Tibial artery (tissue), 4 donors: Measurements from ENCODE around the gene EXOC6B.

ENCODE experiments used
- DNase-seq, 2 donors: peaks; one replicate each; pipeline ENCODE4 v3.0.0-alpha.2; 2019
- H3K27ac ChIP-seq, 2 donors: fragments of 200-600 bp; sonication (generic) in 1 of 2; 1 replicate in 1 of 2; 2 replicates in 1 of 2; pipeline ENCODE4 v1.5.1; 2018 to 2019; ENCODE audit warnings: mild to moderate bottlenecking in 1 of 2
- H3K27me3 ChIP-seq, 2 donors: fragments of 200-600 bp; sonication (generic) in 1 of 2; one replicate each; pipeline versions ENCODE4 v1.5.1 to v1.6.0; 2016 to 2019
- H3K36me3 ChIP-seq, 3 donors: fragments of 200-600 bp; sonication (generic) in 2 of 3; one replicate each; pipeline ENCODE4 v1.5.1; 2016 to 2019; ENCODE audit warnings: mild to moderate bottlenecking in 2 of 3
- H3K4me1 ChIP-seq, 4 donors: fragments of 200-600 bp; sonication (generic) in 2 of 4; 1 replicate in 3 of 4; 2 replicates in 1 of 4; pipeline ENCODE4 v1.5.1; 2016 to 2019
- H3K4me3 ChIP-seq, 2 donors: fragments of 200-600 bp; sonication (generic) in 1 of 2; 1 replicate in 1 of 2; 2 replicates in 1 of 2; pipeline ENCODE4 v1.5.1; 2018 to 2019; ENCODE audit warnings: mild to moderate bottlenecking in 2 of 2
- H3K9me3 ChIP-seq, 3 donors: fragments of 200-600 bp; sonication (generic) in 1 of 3; one replicate each; pipeline ENCODE4 v1.5.1; 2016 to 2019
- CTCF ChIP-seq, 2 experiments: fragments of 200-600 bp in 1 of 2; fragments of 450-650 bp in 1 of 2; IDR thresholded peaks; one replicate each; pipeline ENCODE4 v1.5.1; 2017 to 2019; ENCODE audit warnings: antibody characterized with exemption in 2 of 2, mild to moderate bottlenecking in 1 of 2, moderate library complexity in 1 of 2
- intact Hi-C: fragments of 100-400 bp; cut with DNase I; formaldehyde crosslinking; loops from one replicate; pipeline ENCODE4 v1.15.0; 2023; ENCODE audit warnings: low total_unique reads

EXOC6B gene

GRCh38 chr2:72638600-72639211, 187.1 kb downstream of the EXOC6B start:
- Histone ChIP-seq H3K27me3 (no peaks in the 10 kb centered on the region), H3K27ac (no peak overlapping the region), H3K4me1 (no peaks in the 10 kb centered on the region), H3K4me3 (no peak overlapping the region), H3K36me3 (no peaks in the 10 kb centered on the region), H3K9me3 (no peaks in the 10 kb centered on the region)
- TF ChIP-seq CTCF (IDR thresholded peaks at IDR 0.05): no peak
- no peak for DNase-seq
- intact Hi-C loops: no loop called here

GRCh38 chr2:72636210-72636609, 189.6 kb downstream of the EXOC6B start:
- H3K36me3 ChIP-seq: no peaks in the 10 kb centered on the region
- no peaks in the 10 kb centered on the region for H3K9me3 ChIP-seq
- H3K4me3 ChIP-seq: no peak overlapping the region
- no peak for TF ChIP-seq CTCF (IDR thresholded peaks at IDR 0.05)
- intact Hi-C loops: no loop called here
- no peak for DNase-seq
- H3K27ac ChIP-seq: no peak overlapping the region
- no peaks in the 10 kb centered on the region for H3K4me1 ChIP-seq
- H3K27me3 ChIP-seq: no peaks in the 10 kb centered on the region

- H3K27ac ChIP-seq: no peak overlapping the region
- H3K27me3 ChIP-seq: no peaks in the 10 kb centered on the region
- DNase-seq: no peak
- peaks cover 0 to 13% (median 0%) of the 10 kb centered on the region in 4 donors for H3K4me1 ChIP-seq
- no peak for TF ChIP-seq CTCF (IDR thresholded peaks at IDR 0.05)
- H3K9me3 ChIP-seq: no peaks in the 10 kb centered on the region
- intact Hi-C loops: no loop called here
- no peak overlapping the region for H3K4me3 ChIP-seq
- H3K36me3 ChIP-seq: no peaks in the 10 kb centered on the region
Observed at GRCh38 chr2:72630767-72631166, 195.1 kb downstream of the EXOC6B start.

- no peaks in the 10 kb centered on the region for H3K36me3 ChIP-seq
- no peak for DNase-seq
- intact Hi-C loops: no loop called here
- no peaks in the 10 kb centered on the region for H3K9me3 ChIP-seq
- no peak for TF ChIP-seq CTCF (IDR thresholded peaks at IDR 0.05)
- H3K4me1 ChIP-seq: peaks cover 0 to 13% (median 0%) of the 10 kb centered on the region in 4 donors
- no peaks in the 10 kb centered on the region for H3K27me3 ChIP-seq
- no peak overlapping the region for H3K4me3 ChIP-seq
- no peak overlapping the region for H3K27ac ChIP-seq
Observed at GRCh38 chr2:72629062-72629461, 196.8 kb downstream of the EXOC6B start.

- H3K9me3 ChIP-seq: no peaks in the 10 kb centered on the region
- intact Hi-C loops: no loop called here
- H3K4me1 ChIP-seq: peaks cover 0 to 13% (median 0%) of the 10 kb centered on the region in 4 donors
- no peaks in the 10 kb centered on the region for H3K36me3 ChIP-seq
- no peak overlapping the region for H3K27ac ChIP-seq
- DNase-seq: no peak
- TF ChIP-seq CTCF (IDR thresholded peaks at IDR 0.05): no peak
- H3K4me3 ChIP-seq: no peak overlapping the region
- H3K27me3 ChIP-seq: no peaks in the 10 kb centered on the region
Observed at GRCh38 chr2:72627083-72627482, 198.8 kb downstream of the EXOC6B start.

GRCh38 chr2:72625366-72625765, 200.5 kb downstream of the EXOC6B start:
- intact Hi-C loops: no loop called here
- no peaks in the 10 kb centered on the region for H3K36me3 ChIP-seq
- DNase-seq: no peak
- H3K27ac ChIP-seq: no peak overlapping the region
- no peaks in the 10 kb centered on the region for H3K9me3 ChIP-seq
- no peak overlapping the region for H3K4me3 ChIP-seq
- no peak for TF ChIP-seq CTCF (IDR thresholded peaks at IDR 0.05)
- no peaks in the 10 kb centered on the region for H3K27me3 ChIP-seq
- H3K4me1 ChIP-seq: peaks cover 0 to 7% (median 0%) of the 10 kb centered on the region in 4 donors
